Caco-2 (cell line): Measurements from ENCODE around the gene C20orf202. TPM values are rescaled to one million over a fixed set of nuclear protein-coding genes. Genes with fewer than 3 reads are reported as not detected.

Source experiments
- BruUV-seq: library from RNA; stranded (reverse); fragments of 400-500 nt; replicated peaks from 2 replicates; lab custom pipeline; 2021; lab: Mats Ljungman, UMichigan
- CTCF ChIA-PET: fragments of 300-600 bp; sonication (Branson Sonifier 250); formaldehyde crosslinking; loops from one replicate; lab custom pipeline; 2022; ENCODE audit warnings: antibody characterized with exemption; lab: Charles Lee
- POLR2A ChIA-PET: fragments of 300-600 bp; sonication (Branson Sonifier 250); formaldehyde crosslinking; loops from one replicate; lab custom pipeline; 2022; ENCODE audit warnings: antibody characterized with exemption; lab: Charles Lee
- DNase-seq, 2 experiments: peaks; one replicate each; pipeline versions ENCODE4 v3.0.0 to v3.0.0-alpha.2; 2020 to 2022
- H3K27me3 ChIP-seq: replicated peaks from 2 replicates; pipeline ENCODE4 v1.6.0; 2011; ENCODE audit warnings: low read length; ENCODE audit not compliant: control insufficient read depth, insufficient read depth
- H3K36me3 ChIP-seq: 2 replicates; pipeline ENCODE4 v1.5.1; 2011; ENCODE audit warnings: low read length; ENCODE audit not compliant: control insufficient read depth, insufficient read depth
- H3K4me1 ChIP-seq: fragments of 250-450 bp; sonication (Bioruptor Pico); 2 replicates; pipeline ENCODE4 v1.5.1; 2020; ENCODE audit warnings: mild to moderate bottlenecking
- H3K4me3 ChIP-seq: 2 replicates; pipeline ENCODE4 v1.5.1; 2011; ENCODE audit warnings: low read depth, mild to moderate bottlenecking, control low read depth, low read length
- H3K9me3 ChIP-seq: fragments of 250-450 bp; sonication (Bioruptor Pico); 2 replicates; pipeline ENCODE4 v1.5.1; 2020; ENCODE audit warnings: mild to moderate bottlenecking, moderate library complexity
- H3K27ac Mint-ChIP-seq: one replicate; pipeline ENCODE4 v1.8.0; 2022; ENCODE audit warnings: mixed read lengths; ENCODE audit not compliant: unreplicated experiment
- H3K27me3 Mint-ChIP-seq: one replicate; pipeline ENCODE4 v1.8.0; 2022; ENCODE audit warnings: mixed read lengths; ENCODE audit not compliant: insufficient read depth, unreplicated experiment
- H3K36me3 Mint-ChIP-seq: one replicate; pipeline ENCODE4 v1.8.0; 2022; ENCODE audit warnings: mild to moderate bottlenecking, mixed read lengths; ENCODE audit not compliant: insufficient read depth, unreplicated experiment
- H3K4me1 Mint-ChIP-seq: one replicate; pipeline ENCODE4 v1.8.0; 2022; ENCODE audit warnings: low read depth, mixed read lengths; ENCODE audit not compliant: unreplicated experiment
- H3K4me3 Mint-ChIP-seq: one replicate; pipeline ENCODE4 v1.8.0; 2022; ENCODE audit warnings: mild to moderate bottlenecking, moderate library complexity, mixed read lengths; ENCODE audit not compliant: unreplicated experiment
- H3K9me3 Mint-ChIP-seq: one replicate; pipeline ENCODE4 v1.8.0; 2022; ENCODE audit warnings: mixed read lengths; ENCODE audit not compliant: unreplicated experiment
- intact Hi-C: fragments of 100-400 bp; cut with micrococcal nuclease; formaldehyde crosslinking; loops from one replicate; pipeline ENCODE4 v1.10.0; 2022; ENCODE audit not compliant: unreplicated experiment
- total RNA-seq: library from RNA; stranded (reverse); gene quantifications from 2 replicates; pipeline ENCODE4 v1.2.3, GENCODE V29; 2022
- TF ChIP-seq, protein P1 (sequence below), 2 experiments: fragments of 200-600 bp in 1 of 2; IDR thresholded peaks; 1 replicate in 1 of 2; 2 replicates in 1 of 2; pipeline versions ENCODE4 v1.5.1 to v1.8.0; 2011 to 2022; ENCODE audit warnings: antibody characterized with exemption in 1 of 2, control low read depth in 1 of 2, inconsistent platforms in 1 of 2, low read depth in 1 of 2, low read length in 1 of 2, mild to moderate bottlenecking in 1 of 2, moderate library complexity in 1 of 2; ENCODE audit not compliant: insufficient read depth in 1 of 2, severe bottlenecking in 1 of 2, unreplicated experiment in 1 of 2

C20orf202 gene
- total RNA-seq, 1 experiment from 2014 or later, result not detected

DNA sequence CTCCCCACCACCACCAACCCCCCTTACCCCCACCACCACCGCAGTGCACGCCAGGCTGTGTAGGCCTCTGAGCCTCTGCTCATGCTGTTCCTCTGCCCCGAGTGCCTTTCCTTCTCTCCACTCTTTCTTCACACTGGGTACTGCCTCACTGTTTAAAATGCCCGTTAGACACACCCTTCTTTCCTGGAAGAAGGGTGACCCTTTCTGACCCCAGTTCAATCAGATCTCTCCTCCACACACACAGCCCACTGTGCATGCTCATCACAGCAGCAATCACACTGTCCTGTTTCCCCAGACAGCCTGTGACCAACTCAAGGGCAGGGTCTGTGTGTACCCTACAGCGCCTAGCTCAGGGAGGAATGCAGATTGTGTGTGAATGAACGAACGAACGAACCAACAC lies 28.5 kb upstream of the C20orf202 start:
- Mint-ChIP-seq H3K27ac (no peak overlapping the region), H3K4me1 (no peaks in the 10 kb centered on the region), H3K4me3 (no peak overlapping the region), H3K9me3 (no peaks in the 10 kb centered on the region), H3K27me3 (no peaks in the 10 kb centered on the region), H3K36me3 (peaks cover 18% of the 10 kb centered on the region)
- DNase-seq, result no peak
- no peak overlapping the region for H3K4me3 ChIP-seq
- TF ChIP-seq, protein P1, sequence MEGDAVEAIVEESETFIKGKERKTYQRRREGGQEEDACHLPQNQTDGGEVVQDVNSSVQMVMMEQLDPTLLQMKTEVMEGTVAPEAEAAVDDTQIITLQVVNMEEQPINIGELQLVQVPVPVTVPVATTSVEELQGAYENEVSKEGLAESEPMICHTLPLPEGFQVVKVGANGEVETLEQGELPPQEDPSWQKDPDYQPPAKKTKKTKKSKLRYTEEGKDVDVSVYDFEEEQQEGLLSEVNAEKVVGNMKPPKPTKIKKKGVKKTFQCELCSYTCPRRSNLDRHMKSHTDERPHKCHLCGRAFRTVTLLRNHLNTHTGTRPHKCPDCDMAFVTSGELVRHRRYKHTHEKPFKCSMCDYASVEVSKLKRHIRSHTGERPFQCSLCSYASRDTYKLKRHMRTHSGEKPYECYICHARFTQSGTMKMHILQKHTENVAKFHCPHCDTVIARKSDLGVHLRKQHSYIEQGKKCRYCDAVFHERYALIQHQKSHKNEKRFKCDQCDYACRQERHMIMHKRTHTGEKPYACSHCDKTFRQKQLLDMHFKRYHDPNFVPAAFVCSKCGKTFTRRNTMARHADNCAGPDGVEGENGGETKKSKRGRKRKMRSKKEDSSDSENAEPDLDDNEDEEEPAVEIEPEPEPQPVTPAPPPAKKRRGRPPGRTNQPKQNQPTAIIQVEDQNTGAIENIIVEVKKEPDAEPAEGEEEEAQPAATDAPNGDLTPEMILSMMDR (IDR thresholded peaks at IDR 0.05; ENCODE audit: insufficient read depth in 1 of 2, low read depth in 1 of 2, low read length in 1 of 2, severe bottlenecking in 1 of 2, unreplicated experiment in 1 of 2), result no peak
- POLR2A ChIA-PET, result no interaction called here
- H3K36me3 ChIP-seq, result no peaks in the 10 kb centered on the region
- H3K27me3 ChIP-seq, result no peaks in the 10 kb centered on the region
- H3K9me3 ChIP-seq, result no peaks in the 10 kb centered on the region
- no TSS peak for BruUV-seq
- H3K4me1 ChIP-seq, result no peaks in the 10 kb centered on the region
- CTCF ChIA-PET, result no interaction called here
- intact Hi-C loops, result no loop called here

DNA sequence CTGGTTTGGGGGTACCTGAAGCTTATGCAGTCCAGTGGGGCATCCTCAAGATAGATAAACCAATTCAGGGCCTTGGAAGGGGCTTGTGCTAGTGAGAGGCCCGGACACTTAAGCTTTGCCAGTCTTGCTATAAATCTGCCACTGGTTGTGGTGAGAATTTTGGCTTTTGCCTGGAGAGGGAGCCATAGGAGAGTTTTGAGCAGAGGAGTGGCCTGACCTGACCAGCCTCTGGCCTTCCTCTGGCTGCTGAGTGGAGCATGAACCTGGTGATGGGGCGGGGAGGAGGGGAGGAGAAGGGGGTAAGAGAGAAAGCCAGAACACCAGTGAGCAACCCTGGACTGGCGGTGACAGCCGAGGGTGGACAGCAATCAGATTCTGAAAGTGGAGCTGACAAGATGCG lies 25.6 kb upstream of the C20orf202 start:
- ChIA-PET CTCF (interaction anchor here (0.6 to 1.3 kb wide), 2 partner anchors 35 to 84 kb away, joined by 3 to 4 read pairs; no protein-coding TSS in a partner anchor), POLR2A (no interaction called here)
- Mint-ChIP-seq H3K4me3 (no peak overlapping the region), H3K27ac (no peak overlapping the region), H3K4me1 (no peaks in the 10 kb centered on the region), H3K27me3 (no peaks in the 10 kb centered on the region), H3K9me3 (no peaks in the 10 kb centered on the region), H3K36me3 (peaks cover 9% of the 10 kb centered on the region)
- TF ChIP-seq, protein P1 (IDR thresholded peaks at IDR 0.05; ENCODE audit: insufficient read depth in 1 of 2, low read depth in 1 of 2, low read length in 1 of 2, severe bottlenecking in 1 of 2, unreplicated experiment in 1 of 2), result peak; percentile 19 to 50
- no peaks in the 10 kb centered on the region for H3K27me3 ChIP-seq
- H3K36me3 ChIP-seq, result no peaks in the 10 kb centered on the region
- no peaks in the 10 kb centered on the region for H3K9me3 ChIP-seq
- no peak overlapping the region for H3K4me3 ChIP-seq
- intact Hi-C loops, result loop anchor here (1.0 kb wide), 1 partner anchor 36 kb away; no protein-coding TSS in a partner anchor
- DNase-seq, result peak in 1 of 2 experiments; percentile 56
- no TSS peak for BruUV-seq
- no peaks in the 10 kb centered on the region for H3K4me1 ChIP-seq

DNA sequence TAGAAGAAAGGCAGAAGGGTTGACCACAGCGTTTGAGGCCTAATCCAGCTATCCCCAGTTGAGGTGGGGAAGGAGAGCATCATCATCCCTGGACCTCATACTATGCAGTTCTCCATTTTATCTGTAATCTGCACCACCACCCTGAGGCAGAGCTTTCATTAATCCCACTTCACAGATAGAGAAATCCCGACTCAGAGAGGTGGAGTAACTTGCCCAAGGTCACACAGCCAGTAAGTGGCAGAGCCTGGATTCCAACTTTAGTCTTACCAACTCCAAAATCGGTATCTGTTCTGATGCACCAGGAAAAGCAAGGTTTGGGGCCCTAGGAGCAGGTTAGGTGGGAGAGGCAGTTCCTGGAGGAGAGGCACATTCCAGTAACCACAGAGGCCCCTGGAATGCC lies 25.2 kb upstream of the C20orf202 start:
- POLR2A ChIA-PET, result no interaction called here
- CTCF ChIA-PET, result interaction anchor here (1.3 kb wide), 1 partner anchor 35 kb away, joined by 4 read pairs; no protein-coding TSS in a partner anchor
- Histone ChIP-seq H3K4me3 (no peak overlapping the region), H3K4me1 (no peaks in the 10 kb centered on the region), H3K27me3 (no peaks in the 10 kb centered on the region), H3K36me3 (no peaks in the 10 kb centered on the region), H3K9me3 (no peaks in the 10 kb centered on the region)
- H3K27ac Mint-ChIP-seq, result no peak overlapping the region
- DNase-seq, result no peak
- no TSS peak for BruUV-seq
- TF ChIP-seq, protein P1 (IDR thresholded peaks at IDR 0.05; ENCODE audit: insufficient read depth in 1 of 2, low read depth in 1 of 2, low read length in 1 of 2, severe bottlenecking in 1 of 2, unreplicated experiment in 1 of 2), result no peak
- no peaks in the 10 kb centered on the region for H3K9me3 Mint-ChIP-seq
- no peaks in the 10 kb centered on the region for H3K27me3 Mint-ChIP-seq
- H3K4me3 Mint-ChIP-seq, result no peak overlapping the region
- H3K4me1 Mint-ChIP-seq, result no peaks in the 10 kb centered on the region
- H3K36me3 Mint-ChIP-seq, result peaks cover 12% of the 10 kb centered on the region
- intact Hi-C loops, result no loop called here
